LNCAP (cell line): ENCODE data around the gene RERE.

Source experiments
- CTCF ChIP-seq: fragments of 450-650 bp; IDR thresholded peaks from 2 replicates; pipeline ENCODE4 v1.5.1; 2017; ENCODE audit warnings: mild to moderate bottlenecking

Gene RERE

GRCh38 chr1:8667869-8668594 lies 149.4 kb downstream of the RERE start:
- TF ChIP-seq CTCF: no peak

- TF ChIP-seq CTCF: no peak
These were observed 150.9 kb downstream of the RERE start for GRCh38 chr1:8666389-8667167.

- no peak for TF ChIP-seq CTCF
These were observed 151.6 kb downstream of the RERE start for GRCh38 chr1:8665833-8666232.

- TF ChIP-seq CTCF: no peak
These were observed 152.6 kb downstream of the RERE start for GRCh38 chr1:8664887-8665286.

- TF ChIP-seq CTCF: no peak
These were observed 153.5 kb downstream of the RERE start for GRCh38 chr1:8663915-8664329.

- TF ChIP-seq CTCF: no peak
These were observed 154.2 kb downstream of the RERE start for GRCh38 chr1:8663090-8663802.

GRCh38 chr1:8662380-8663072 lies 154.9 kb downstream of the RERE start:
- no peak for TF ChIP-seq CTCF
